SK-N-SH (cell line): Measurements from ENCODE around the gene SCUBE3.

ENCODE experiments used
- CHD2 ChIP-seq: fragments of 150-350 bp; IDR thresholded peaks from 2 replicates; pipeline ENCODE4 v1.6.1; 2018; ENCODE audit warnings: low read length; ENCODE audit not compliant: partially characterized antibody
- CTCF ChIP-seq: fragments of 200-600 bp; sonication (generic); IDR thresholded peaks from 2 replicates; pipeline ENCODE4 v1.6.1; 2017; ENCODE audit warnings: antibody characterized with exemption, mild to moderate bottlenecking, moderate library complexity
- EP300 ChIP-seq, 2 experiments: IDR thresholded peaks; 2 replicates each; pipeline versions ENCODE4 v1.4.0 to v1.6.1; 2012; ENCODE audit warnings: borderline replicate concordance in 1 of 2, low read depth in 1 of 2, low read length in 1 of 2
- EZH2phosphoT487 ChIP-seq: fragments of 200-600 bp; sonication (generic); IDR thresholded peaks from 2 replicates; pipeline ENCODE4 v1.6.1; 2017; ENCODE audit warnings: low read depth, mixed run types, mild to moderate bottlenecking, antibody characterized with exemption, moderate library complexity, borderline replicate concordance
- FOXM1 ChIP-seq: IDR thresholded peaks from 2 replicates; pipeline ENCODE4 v1.4.0; 2012; ENCODE audit warnings: low read depth, mild to moderate bottlenecking
- MXI1 ChIP-seq: IDR thresholded peaks from 2 replicates; pipeline ENCODE4 v1.6.1; 2012; ENCODE audit warnings: mild to moderate bottlenecking, low read depth, low read length, improper control_type of control experiment
- POLR2AphosphoS5 ChIP-seq: IDR thresholded peaks from 2 replicates; pipeline ENCODE4 v1.6.1; 2012; ENCODE audit warnings: low read depth, low read length
- REST ChIP-seq: IDR thresholded peaks from 2 replicates; pipeline ENCODE4 v1.6.1; 2012; ENCODE audit warnings: mild to moderate bottlenecking, low read depth, low read length, moderate library complexity
- RFX5 ChIP-seq: IDR thresholded peaks from 2 replicates; pipeline ENCODE4 v1.6.1; 2012; ENCODE audit warnings: mild to moderate bottlenecking, improper control_type of control experiment, low read length
- SMC3 ChIP-seq: IDR thresholded peaks from 2 replicates; pipeline ENCODE4 v1.6.1; 2012; ENCODE audit warnings: low read depth, low read length, improper control_type of control experiment
- TAF1 ChIP-seq: IDR thresholded peaks from 2 replicates; pipeline ENCODE4 v1.6.1; 2012; ENCODE audit warnings: low read depth, mild to moderate bottlenecking, low read length, moderate library complexity, borderline replicate concordance
- USF1 ChIP-seq: IDR thresholded peaks from 2 replicates; pipeline ENCODE4 v1.4.0; 2012; ENCODE audit warnings: low read depth, borderline replicate concordance
- USF2 ChIP-seq: fragments of 150-350 bp; IDR thresholded peaks from 2 replicates; pipeline ENCODE4 v1.6.1; 2017; ENCODE audit warnings: antibody characterized with exemption, low read length, low read depth, borderline replicate concordance

GRCh38 chr6:35185971-35186370, 27.8 kb upstream of the SCUBE3 start:
- TF ChIP-seq EP300 (IDR thresholded peaks at IDR 0.05; ENCODE audit: borderline replicate concordance in 1 of 2, low read depth in 1 of 2, low read length in 1 of 2) (no peak), EZH2phosphoT487 (no peak), USF2 (no peak), POLR2AphosphoS5 (no peak), CTCF (no peak), TAF1 (no peak), RFX5 (no peak), REST (no peak), USF1 (no peak), CHD2 (no peak), MXI1 (no peak), SMC3 (no peak), FOXM1 (no peak)
